HK-2 (cell line): ENCODE data around the gene PPARG.
A peak's percentile ranks its signal among the peaks of the same experiment; 100 is the strongest.
"Not testable (repeated sequence)": the region's sequence is repeated elsewhere in the genome, so short reads cannot be mapped to it uniquely, and the experiment has no call there.

ENCODE experiments used
- DNase-seq: peaks from one replicate; pipeline ENCODE4 v3.0.0-alpha.2; 2018; ENCODE audit not compliant: unreplicated experiment

Gene PPARG

DNA sequence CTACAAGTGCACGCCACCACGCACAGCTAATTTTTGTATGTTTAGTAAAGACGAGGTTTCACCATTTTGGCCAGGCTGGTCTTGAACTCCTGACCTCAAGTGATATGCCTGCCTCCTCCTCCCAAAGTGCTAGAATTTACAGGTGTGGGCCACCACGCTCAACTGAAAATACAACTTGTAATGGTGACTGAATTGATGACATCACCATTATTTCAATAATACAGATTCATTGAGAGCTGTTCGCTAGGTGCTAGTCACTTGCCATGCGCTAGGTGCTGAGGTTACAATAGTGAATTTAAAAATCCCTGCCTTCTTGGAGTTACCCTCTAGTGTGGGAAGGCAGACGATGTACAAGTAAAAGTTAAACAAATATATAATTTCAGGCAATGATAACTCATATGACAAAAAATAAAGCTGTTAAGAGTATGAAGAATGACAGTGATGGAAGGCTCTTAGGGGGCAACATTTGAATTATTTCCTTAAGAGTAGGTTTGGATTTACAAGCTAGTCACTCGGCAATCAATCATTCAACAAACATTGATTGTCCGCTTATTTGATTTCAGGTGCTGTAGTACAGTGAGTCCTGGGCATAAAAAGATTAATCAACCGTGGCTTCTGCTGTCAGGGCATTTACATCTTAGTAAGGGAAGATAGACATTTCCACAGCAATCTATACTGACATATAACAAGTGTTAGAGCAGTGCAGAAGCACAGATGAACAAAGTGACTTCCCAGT, 9.1 kb upstream of the PPARG start:
- DNase-seq, result no peak

DNA sequence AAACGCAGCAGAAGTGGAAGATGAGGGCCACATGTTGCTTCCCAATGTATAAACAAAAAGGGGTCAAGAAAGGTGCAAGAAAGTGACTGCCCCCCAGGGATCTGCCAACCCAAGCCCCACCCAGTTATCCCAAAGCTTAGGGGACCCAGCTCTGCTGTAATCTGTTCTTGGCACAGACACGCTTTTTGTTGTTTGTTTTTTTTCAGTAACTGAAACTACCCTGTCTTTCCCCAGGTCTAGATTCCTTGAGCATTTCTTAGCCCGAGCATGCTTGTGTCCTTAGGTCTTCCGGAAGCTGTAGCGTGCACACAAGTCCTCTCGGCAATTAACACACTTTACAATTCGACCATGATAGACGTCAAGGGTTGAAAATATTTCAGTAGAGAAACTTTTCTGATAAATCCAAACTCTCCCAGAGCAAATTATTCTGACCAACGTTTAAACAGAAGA, 8.5 kb upstream of the PPARG start:
- no peak for DNase-seq

DNA sequence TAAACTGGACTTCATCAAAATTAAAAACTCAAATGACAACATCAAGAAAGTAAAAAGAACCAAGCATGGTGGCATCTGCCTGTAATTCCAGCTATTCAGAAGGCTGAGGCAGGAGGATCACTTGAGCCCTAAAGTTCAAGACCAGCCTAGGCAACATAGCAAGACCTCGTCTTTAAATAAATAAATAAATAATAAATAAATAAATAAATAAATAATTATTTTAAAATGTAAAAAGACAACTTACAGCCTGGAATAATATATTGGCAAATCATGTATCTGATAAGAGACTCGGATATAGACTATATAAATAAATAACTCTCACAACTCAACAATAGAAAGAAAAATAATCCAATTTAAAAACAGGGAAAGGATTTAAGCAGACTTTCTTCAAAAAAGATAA, 4.3 kb upstream of the PPARG start:
- DNase-seq, result no peak

DNA sequence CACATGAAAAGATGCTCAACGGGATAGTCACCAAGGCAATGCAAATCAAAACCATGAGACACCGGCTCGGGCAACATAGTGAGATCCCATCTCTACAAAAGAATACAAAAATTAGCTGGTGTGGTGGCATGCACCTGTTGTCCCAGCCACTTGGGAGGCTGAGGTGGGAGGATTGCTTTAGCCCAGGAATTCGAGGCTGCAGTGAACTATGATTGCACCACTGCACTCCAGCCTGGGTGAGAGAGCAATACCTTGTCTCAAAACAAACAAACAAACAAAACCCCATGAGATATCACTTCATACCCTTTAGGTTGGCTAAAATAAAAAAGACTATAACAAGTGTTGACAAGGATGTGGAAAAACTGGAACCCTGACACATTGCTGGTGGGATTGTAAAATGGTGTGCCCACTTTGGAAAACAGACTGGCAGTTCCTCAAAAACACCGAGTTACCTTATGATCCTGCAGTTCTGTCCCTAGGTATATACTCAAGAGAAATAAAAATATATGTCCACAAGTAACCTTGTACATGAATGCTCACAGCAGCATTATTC, 3.8 kb upstream of the PPARG start:
- DNase-seq, result no peak

DNA sequence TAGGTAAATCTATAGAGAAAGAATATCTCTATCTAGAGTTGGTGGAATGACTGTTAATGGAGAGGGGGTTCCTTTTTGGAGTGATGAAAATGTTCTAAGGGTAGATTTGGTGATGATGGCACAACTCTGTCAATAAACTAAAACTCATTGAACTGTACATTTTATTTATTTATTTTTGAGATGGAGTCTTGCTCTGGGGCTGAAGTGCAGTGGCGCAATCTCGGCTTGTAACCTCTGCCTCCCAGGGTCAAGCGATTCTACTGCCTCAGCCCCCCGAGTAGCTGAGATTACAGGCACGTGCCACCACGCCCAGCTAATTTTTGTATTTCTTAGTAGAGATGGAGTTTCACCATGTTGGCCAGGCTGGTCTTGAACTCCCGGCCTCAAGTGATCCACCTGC, 3.1 kb upstream of the PPARG start:
- DNase-seq, result not testable (repeated sequence)

DNA sequence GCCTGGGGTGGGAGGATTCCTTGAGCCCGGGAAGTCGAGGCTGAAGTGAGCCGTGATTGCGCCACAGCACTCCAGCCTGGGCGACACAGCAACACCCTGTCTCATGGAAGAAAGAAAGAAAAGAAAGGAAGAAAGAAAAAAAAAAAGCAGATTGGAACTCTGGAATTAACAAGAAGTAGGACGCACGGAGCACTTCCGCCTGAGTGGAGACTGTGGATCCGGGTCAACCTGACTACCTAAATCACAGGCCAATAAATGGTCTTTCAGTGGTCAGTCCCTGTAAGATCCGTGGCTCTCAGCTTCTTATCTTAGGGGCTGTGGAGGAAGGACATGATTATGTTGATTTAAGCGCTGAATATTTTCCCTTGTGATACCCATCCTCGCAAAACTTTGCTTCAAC, 2.4 kb upstream of the PPARG start:
- no peak for DNase-seq

DNA sequence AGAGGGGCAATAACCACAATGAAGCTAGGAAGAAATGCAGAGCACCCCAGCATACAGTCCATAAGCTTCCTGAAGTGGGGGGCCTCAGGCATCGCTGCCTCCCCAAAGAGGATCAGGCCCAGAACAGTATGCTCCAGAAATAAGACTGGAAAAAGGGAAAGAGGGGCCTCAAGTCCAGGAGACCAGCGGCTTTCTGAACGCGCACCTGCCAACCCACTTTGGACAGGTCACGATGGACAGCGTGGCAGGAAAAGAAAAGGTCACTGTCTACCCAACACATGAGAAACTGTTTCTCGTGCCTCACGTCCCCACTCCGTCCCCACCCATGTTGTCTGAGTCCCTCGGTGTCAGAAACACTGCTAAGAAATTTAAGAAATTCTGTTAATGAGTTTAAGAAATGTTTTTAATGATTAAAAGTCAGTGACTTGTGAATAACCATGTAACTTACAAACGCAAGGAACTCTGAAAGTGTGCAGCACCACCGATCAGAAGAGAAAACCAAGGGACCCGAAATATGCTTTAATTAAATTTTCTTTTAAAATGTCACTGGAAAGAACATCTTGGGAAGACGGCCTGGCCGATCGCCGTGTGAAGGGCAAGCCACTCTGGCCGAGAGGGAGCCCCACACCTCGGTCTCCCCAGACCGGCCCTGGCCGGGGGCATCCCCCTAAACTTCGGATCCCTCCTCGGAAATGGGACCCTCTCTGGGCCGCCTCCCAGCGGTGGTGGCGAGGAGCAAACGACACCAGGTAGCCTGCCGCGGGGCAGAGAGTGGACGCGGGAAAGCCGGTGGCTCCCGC, 1.7 kb upstream of the PPARG start:
- DNase-seq, result peak; percentile 48

DNA sequence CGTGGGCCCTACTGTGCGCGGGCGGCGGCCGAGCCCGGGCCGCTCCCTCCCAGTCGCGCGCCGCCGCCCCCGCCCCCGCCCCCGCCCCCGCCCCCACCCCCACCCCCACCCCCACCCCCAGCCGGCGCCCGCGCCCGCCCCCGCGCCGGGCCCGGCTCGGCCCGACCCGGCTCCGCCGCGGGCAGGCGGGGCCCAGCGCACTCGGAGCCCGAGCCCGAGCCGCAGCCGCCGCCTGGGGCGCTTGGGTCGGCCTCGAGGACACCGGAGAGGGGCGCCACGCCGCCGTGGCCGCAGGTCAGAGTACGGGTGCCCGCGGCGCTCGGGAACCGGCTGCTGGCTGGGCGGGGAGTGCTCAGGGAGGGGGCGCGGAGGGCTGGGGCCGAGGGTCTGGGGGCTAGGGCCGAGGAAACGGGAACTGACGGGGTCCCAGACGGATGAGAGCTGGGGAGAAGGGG, 1.1 kb upstream of the PPARG start:
- peak; percentile 48 for DNase-seq

DNA sequence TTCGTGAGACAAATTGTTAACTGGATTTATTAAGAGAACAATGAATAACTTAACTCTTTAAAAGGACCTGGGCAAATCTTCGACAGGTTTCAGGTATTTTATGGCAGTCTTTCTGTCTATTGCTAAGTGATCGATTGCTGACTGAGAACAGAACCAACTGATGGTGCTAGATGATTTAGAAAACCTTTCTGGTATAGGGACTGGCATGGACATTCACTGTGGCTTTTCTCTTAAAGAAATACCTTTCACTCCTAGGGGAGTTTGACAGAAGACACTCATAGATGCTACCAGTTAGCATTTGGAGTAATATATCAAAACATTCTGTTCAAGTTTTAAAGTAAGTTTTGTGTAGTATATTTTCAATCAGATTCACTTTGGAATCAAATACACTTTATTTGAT, 654 bp downstream of the PPARG start:
- no peak for DNase-seq

DNA sequence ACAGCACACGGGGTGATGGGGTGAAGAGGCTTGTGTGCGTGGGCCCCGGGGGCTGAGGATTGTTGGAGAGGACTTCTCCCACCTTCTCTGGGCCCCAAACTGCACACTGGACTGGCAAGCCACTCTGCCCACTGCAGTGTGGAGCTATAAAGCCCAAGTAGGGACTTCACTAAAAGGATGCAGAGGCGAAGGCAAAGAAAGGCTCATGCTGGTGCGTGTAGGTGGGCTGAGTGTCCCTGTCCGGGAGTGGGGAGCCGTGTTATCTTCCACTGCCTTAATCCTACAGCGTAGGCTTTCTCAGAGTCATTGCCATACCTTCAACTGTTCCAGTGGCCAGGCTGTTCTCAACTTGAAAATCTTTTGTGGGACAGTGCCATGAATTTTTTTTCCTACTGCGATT, 3.9 kb downstream of the PPARG start:
- no peak for DNase-seq

DNA sequence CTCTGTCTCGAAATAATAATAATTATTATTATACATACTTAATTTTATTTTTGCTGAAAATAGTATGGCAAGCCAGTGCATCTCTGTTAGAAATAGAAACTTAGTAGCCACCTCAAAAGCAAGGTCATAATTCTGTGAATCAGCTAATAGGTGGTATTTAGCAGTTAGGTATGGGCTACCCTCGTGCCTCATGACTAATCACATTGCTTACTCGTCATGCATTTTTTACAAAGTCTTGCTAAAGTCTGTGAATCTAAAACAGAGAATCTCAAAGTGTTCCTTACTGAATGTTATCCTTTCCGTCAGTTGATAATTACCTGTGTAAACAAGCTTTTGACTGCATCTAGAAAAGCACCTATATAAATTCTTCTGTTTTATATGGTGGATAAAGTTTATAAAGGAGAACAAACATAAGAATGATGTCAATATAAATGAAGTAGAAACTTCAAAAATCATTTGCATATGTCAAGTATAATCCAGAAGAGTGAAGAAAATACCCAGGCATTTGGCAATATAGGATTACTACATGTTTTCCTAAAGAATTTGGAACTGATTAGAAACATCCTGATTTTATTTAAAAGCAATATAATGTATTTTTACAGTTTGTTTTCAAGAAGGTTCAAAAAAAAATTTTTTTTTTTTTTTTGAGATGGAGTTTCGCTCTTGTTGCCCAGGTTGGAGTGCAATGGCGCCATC, 6.2 kb downstream of the PPARG start:
- no peak for DNase-seq

DNA sequence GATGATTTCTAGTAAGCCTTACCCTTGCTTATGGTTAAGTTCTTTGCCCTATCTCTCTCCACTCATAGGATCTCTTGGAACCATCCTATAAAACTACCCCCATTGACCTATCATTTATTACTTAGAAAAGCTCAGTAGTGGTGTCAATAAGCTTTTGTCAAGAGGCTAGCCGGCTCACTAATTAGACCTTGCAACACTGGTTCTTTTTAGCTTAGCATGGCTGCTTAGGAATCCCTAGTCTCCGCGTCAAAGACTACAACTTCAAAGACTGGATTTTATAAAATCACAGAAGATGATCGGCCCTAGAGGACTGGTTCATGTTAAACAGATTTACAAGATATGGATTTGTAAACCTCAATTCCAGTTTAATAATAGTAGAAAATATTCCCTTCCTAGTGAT, 7.6 kb downstream of the PPARG start:
- no peak for DNase-seq

DNA sequence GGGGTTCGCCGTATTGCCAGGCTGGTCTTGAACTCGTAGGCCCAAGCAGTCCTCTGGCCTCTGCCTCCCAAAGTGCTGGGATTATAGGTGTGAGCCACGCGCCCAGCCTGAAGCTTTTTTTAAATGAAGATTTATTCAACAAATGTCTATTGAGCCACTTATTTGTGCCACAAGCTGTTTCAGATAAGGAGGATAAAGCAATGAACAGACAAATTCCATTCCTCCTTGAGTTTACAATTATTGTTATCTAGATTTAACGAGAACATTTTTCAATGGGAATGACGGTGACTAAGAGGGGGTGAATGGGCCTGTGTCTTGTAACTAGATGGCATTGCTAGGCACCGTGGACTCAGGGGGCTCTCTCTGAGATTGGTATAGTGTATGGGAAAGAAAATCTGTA, 10.2 kb downstream of the PPARG start:
- DNase-seq, result no peak

DNA sequence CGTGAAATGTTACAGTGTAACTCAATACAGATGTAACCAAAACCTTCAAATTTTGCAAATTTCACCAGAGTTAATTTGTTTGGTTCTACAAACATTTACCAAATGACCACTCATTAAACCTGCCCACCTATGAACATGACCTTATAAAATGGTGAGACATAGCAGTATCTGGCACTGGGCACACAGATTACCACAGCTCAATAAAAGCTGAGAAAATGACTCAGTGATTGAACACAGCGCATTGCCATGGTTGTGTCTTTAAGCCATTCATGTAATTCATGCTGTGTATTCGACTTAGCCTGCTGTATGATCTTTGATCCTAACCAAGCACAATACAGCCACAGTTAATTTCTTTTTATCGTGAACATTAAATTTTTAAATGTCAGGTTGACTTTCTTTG, 11.3 kb downstream of the PPARG start:
- no peak for DNase-seq

DNA sequence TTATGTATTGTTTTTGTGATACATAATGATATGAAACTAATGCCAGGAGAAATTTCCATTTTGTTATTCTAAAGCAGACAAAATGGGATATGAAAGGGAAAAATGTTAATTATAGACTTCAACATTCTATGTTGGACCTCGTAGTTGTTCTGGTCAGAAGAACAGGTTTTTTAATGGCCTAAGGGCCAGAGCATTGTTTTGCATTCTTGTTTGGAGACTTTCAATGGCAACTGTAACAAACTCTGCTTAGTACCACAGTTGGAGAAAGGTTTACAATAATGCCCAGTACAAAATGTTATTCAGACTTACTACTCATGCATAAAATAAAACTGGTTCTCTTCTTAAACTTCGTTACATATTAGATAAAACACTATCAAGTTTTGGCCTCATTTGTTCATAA, 12.2 kb downstream of the PPARG start:
- DNase-seq, result no peak

DNA sequence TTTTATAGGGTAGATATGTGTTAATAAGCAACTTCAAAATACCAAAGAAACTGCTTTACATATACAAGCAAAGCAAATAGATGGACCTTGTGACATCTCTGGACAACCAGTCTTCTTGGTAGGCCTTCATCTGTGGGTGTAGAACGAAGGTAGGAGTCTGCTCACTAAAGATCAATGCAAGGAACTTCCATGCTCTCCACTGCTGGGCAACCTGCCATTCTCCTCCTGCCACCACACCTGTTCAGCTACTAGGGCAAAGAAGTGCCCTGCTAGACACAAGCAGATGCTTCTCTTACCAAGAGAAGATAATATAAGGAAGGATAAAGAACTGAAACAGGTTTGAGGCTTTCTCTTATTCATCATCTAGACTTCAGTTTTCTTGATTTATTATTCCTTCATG, 12.6 kb downstream of the PPARG start:
- no peak for DNase-seq

DNA sequence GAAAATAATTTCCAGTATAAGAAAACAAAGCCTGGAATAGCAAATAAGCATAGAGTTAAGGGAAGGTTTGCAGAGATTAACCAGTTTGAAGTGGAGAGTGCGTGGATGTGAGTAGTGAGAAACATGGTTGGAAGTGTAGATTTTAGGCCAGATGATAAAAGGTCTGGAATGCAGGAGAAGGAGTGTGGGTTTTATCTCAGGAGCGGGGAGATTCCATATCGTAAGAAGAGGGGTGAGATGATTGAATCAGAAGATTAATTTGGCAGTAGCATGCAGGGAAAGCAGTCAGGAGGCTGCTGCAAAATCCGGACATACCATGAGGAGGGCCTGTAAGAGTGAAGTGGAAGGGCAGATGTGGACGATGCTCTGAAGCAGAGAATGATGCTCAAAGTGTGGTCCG, 13.7 kb downstream of the PPARG start:
- DNase-seq, result no peak

DNA sequence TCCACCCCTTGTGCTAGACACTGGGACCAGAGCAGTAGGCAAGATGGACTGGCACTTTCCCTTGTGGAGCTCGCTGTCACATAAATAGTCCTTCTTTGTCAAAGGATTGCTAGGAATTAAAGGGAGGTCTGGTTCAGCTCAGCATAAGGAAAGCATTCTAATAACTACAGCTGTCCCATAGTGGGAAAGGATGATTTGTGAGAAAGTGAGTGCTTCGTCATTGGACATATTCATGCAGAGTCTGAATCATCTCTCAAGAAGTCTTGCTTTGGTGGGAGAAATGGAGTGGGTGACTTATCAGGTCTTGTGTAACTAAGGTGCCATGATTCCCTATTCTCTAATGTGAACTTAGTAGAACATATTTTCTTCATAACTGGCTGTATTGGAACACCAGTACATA, 14.7 kb downstream of the PPARG start:
- DNase-seq, result no peak

DNA sequence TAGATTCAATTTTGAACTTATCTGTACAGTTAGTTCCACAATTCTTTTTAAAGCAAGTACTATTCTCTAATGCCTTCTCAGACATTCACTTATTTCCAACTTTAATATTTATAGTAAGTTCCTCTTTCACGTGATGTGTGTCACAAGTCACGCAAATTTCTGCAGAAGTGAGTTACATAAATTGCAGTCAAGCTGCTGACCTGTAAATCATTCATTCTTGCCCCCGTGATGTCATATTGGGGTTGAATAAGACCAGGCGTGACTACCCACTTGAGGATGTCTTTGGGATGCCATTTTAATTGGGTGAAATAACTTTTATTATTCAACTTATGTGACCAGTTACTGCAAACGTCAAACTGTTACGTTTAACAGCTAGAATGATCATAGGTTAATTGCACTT, 15.1 kb downstream of the PPARG start:
- no peak for DNase-seq

DNA sequence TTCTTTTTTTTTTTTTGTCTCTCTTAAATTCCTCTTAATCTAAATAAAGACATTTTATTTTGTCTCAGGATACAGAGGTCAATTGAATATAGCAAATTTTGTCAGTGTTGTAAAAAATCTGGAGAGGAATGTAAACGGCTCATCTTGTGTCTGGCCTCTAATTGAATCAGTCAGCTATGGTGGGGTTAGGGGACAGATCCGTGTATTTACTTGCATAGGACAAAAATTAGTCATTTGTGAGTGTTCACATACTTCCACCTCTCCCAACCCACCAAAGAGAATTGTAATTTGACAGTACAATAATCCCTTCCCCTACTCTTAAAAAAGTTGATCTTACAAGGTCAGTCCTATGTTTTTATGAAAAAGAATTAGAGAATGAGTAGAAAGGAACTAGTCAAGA, 18.3 kb downstream of the PPARG start:
- no peak for DNase-seq

DNA sequence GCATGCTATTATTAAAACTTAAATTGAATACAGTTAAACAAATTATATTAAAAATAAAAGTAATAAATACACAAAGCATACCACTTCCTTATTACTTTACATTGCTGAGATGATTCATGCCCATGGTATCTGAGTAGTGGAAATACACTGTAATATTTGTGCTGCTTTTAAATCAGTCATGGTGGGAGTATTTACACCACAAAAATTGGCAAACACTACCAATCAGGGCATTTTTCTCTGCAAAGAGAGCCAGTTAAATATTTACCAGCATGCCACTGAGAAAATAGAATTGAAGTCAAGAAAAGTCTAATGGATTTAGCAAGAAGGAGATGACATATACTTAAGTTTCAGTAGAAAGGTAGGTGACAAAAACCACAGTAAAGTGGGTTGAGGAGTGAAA, 19.6 kb downstream of the PPARG start:
- no peak for DNase-seq

DNA sequence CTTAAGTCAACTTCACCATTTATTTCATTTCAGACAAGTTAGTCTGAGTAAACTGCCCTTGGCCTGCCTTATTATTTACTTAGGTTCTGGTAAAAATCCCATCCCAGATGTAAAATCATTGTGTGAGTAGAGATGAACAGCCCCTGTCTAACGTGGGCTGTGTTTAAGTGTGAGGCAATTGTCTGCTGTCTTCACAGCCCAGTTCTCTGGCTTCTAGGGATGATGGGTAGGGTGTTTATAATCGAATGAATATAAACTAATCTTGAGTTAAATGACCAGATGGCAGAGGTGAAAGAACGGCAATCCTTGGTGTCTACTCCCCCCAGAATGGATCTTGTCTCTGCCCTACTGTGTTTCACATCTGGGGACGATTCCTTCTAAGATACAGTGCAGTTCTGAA, 20.8 kb downstream of the PPARG start:
- no peak for DNase-seq

DNA sequence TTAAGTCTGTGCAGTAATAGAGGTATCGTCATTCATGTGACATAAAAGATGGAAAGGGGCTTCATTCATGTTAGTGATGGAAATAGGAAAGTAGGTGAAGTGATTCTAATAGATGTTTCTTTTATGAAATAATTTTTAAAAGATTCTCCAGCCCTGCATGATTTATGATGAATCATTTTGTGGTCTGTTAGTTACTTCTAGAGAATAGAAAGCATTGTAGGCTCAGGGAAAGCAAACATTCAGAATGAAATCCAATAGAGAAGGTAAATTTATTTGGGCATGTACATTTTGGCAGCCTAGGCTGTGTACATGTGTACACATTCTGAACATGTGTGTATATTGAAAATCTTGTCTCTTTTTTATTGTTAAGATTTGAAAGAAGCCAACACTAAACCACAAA, 23.1 kb downstream of the PPARG start:
- DNase-seq, result no peak
